ENCODE results near the gene TIGD2.

The TIGD2 gene

GRCh38 chr4:89109841-89110540 is 1.3 kb upstream of the TIGD2 start:
- no peak for TF ChIP-seq ZNF274 (IDR thresholded peaks at IDR 0.05; ENCODE audit: low read depth, low read length)
- peak overlapping the region; percentile 58 for H3K4me3 ChIP-seq (ENCODE audit: low read length)

- TF ChIP-seq ZNF274 (IDR thresholded peaks at IDR 0.05; ENCODE audit: low read depth, low read length): no peak
- peak overlapping the region; percentile 58 for H3K4me3 ChIP-seq (ENCODE audit: low read length)
These were observed 770 bp upstream of the TIGD2 start for GRCh38 chr4:89110541-89110985.

- H3K4me3 ChIP-seq (ENCODE audit: low read length): peak overlapping the region; percentile 94
- TF ChIP-seq ZNF274 (IDR thresholded peaks at IDR 0.05; ENCODE audit: low read depth, low read length): no peak
These were observed 665 bp downstream of the TIGD2 start for GRCh38 chr4:89111833-89112563.

GRCh38 chr4:89113415-89113814 is 2.1 kb downstream of the TIGD2 start:
- no peak for TF ChIP-seq ZNF274 (IDR thresholded peaks at IDR 0.05; ENCODE audit: low read depth, low read length)
- H3K4me3 ChIP-seq (ENCODE audit: low read length): no peak overlapping the region

GRCh38 chr4:89114100-89114499 is 2.8 kb downstream of the TIGD2 start:
- TF ChIP-seq ZNF274 (IDR thresholded peaks at IDR 0.05; ENCODE audit: low read depth, low read length): no peak
- H3K4me3 ChIP-seq (ENCODE audit: low read length): no peak overlapping the region

- TF ChIP-seq ZNF274 (IDR thresholded peaks at IDR 0.05; ENCODE audit: low read depth, low read length): no peak
- H3K4me3 ChIP-seq (ENCODE audit: low read length): no peak overlapping the region
These were observed 5.8 kb downstream of the TIGD2 start for GRCh38 chr4:89117115-89117514.

GRCh38 chr4:89119166-89119565 is 7.8 kb downstream of the TIGD2 start:
- no peak for TF ChIP-seq ZNF274 (IDR thresholded peaks at IDR 0.05; ENCODE audit: low read depth, low read length)
- H3K4me3 ChIP-seq (ENCODE audit: low read length): no peak overlapping the region

- no peak for TF ChIP-seq ZNF274 (IDR thresholded peaks at IDR 0.05; ENCODE audit: low read depth, low read length)
These were observed 8.5 kb downstream of the TIGD2 start for GRCh38 chr4:89119836-89120235.

GRCh38 chr4:89121387-89122068 is 10.2 kb downstream of the TIGD2 start:
- TF ChIP-seq ZNF274 (IDR thresholded peaks at IDR 0.05; ENCODE audit: low read depth, low read length): no peak
- no peak overlapping the region for H3K4me3 ChIP-seq (ENCODE audit: low read length)

More at GRCh38 chr4:89119836-89120235, 8.5 kb downstream of the TIGD2 start:
- no peak overlapping the region for H3K4me3 ChIP-seq (ENCODE audit: low read length)

- H3K4me3 ChIP-seq (ENCODE audit: low read length): no peak overlapping the region
- no peak for TF ChIP-seq ZNF274 (IDR thresholded peaks at IDR 0.05; ENCODE audit: low read depth, low read length)
These were observed 12.1 kb downstream of the TIGD2 start for GRCh38 chr4:89123451-89123851.

- TF ChIP-seq ZNF274 (IDR thresholded peaks at IDR 0.05; ENCODE audit: low read depth, low read length): no peak
- no peak overlapping the region for H3K4me3 ChIP-seq (ENCODE audit: low read length)
These were observed 14.8 kb downstream of the TIGD2 start for GRCh38 chr4:89125901-89126782.

GRCh38 chr4:89129080-89129640 is 17.8 kb downstream of the TIGD2 start:
- TF ChIP-seq ZNF274 (IDR thresholded peaks at IDR 0.05; ENCODE audit: low read depth, low read length): no peak
- no peak overlapping the region for H3K4me3 ChIP-seq (ENCODE audit: low read length)

- TF ChIP-seq ZNF274 (IDR thresholded peaks at IDR 0.05; ENCODE audit: low read depth, low read length): no peak
- no peak overlapping the region for H3K4me3 ChIP-seq (ENCODE audit: low read length)
These were observed 23.5 kb downstream of the TIGD2 start for GRCh38 chr4:89134775-89135319.

Data from GM08714 (cell line).